GM19452 (cell line): ENCODE data around the gene SNF8.

Experiments used
- ATAC-seq: cut with Tn5 transposase; IDR thresholded peaks from one replicate; pipeline ENCODE4 v1.9.1; 2021; ENCODE audit not compliant: unreplicated experiment

Gene SNF8

DNA sequence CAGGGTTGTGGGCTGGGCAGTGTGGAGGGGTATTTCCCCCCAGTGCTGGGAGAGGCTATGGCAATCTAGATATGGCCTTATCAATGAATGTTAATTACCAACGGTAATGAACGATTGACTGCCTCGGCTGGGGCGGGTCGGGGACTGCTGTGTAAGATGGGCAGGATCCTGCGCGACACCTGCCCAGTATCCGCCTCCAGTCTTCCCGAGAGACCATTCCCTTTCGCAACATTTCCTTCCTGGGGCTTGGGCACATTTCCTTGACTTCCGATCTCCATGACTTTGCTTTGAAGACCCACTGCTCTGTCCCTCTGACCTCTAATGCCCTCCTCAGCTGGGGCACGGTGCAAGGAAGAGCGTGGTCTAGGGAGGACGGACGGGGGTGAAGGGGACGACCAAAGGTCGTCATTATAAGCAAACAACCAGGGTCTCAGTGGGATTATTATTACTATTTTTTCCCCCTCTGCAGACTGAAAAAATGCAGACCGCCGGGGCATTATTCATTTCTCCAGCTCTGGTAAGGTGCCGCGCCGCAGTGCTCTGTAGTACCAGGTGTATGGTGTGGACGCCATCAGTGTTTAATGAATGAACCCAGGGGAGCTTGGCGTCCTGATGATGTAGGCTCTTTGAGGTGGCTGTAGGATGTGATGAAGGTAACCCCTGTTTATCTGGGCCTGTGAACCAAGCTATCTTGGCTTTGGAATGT, 51.5 kb downstream of the SNF8 start:
- ATAC-seq: no peak

- no peak for ATAC-seq
These were observed 54.6 kb downstream of the SNF8 start for GRCh38 chr17:48890086-48890485.

DNA sequence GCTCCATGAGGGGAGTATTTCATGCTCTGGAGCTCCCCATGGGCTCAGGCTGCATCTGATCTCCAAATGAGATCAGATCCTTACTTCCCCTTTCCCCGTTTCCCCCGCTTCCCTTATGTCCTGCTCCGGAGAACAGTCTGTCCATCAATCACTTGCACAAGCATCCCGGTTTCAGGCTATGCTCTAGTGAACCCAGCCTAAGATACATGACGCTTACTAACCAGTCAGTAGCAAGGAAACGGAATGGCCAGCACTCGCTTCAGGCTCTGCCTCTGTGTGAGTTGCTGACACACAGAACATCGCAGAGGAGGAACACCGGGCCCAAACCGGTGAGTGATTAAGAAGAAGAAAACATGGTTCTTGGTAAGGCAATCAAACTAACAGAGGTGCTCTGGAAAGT, 61.5 kb downstream of the SNF8 start:
- ATAC-seq: no peak

DNA sequence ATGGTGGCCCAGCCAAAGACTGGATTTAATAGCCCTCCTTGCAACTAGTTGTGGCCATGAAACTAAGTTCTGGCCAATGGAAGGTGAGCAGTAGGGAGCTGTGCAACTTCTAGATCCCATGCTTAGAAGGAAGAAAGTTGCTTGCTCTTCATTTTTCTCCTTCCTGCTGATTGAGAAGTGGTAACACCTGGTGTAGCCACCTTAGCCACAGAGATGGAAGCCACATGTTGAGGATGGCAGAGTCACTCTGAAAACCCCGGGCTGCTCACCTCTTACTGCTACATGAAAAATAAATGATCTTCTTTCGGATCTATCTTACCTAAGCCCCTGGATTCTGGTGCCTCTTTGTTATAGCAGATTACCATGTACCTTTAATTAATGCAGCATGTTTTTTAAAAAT, 62.4 kb downstream of the SNF8 start:
- ATAC-seq: no peak
